ENCODE results near the gene CCL18. TPM values are rescaled to one million over a fixed set of nuclear protein-coding genes. Genes with fewer than 3 reads are reported as not detected.
"Not testable (repeated sequence)": the region's sequence is repeated elsewhere in the genome, so short reads cannot be mapped to it uniquely, and the experiment has no call there.

CCL18 gene
- total and polyA plus RNA-seq, 9 of the 15 experiments (the other 6 are each of a cell fraction or from before 2014, with no cell fraction given) = not detected

- ATAC-seq; H3K4me3 ChIP-seq; DNase-seq (ENCODE audit: extremely low read depth in 1 of 4, low spot score in 3 of 4); H3K9me1 ChIP-seq (ENCODE audit: control insufficient read depth, insufficient read depth, low read length); in situ Hi-C loops (cut with MboI); H3K9me3 ChIP-seq (replicated peaks; ENCODE audit: control insufficient read depth, insufficient read depth, low read depth, low read length); intact Hi-C loops (cut with micrococcal nuclease); BruUV-seq (replicated peaks); H3K27me3 ChIP-seq (ENCODE audit: control insufficient read depth in 2 of 2, insufficient read depth in 2 of 2, low read length in 2 of 2); H3K36me3 ChIP-seq (ENCODE audit: control insufficient read depth, insufficient read depth, low read length); H3K4me2 ChIP-seq (ENCODE audit: insufficient read depth, low read length); CTCF ChIA-PET (ENCODE audit: low intra/inter-chr PET ratio); POLR2A ChIA-PET; H3K9ac ChIP-seq (ENCODE audit: insufficient read depth in 1 of 2, low read depth in 2 of 2, low read length in 2 of 2); H3K4me1 ChIP-seq (replicated peaks in 1 of 2; ENCODE audit: control insufficient read depth in 2 of 2, insufficient read depth in 2 of 2, low read length in 2 of 2); H3K79me2 ChIP-seq (ENCODE audit: control insufficient read depth, insufficient read depth, low read length); H2AFZ ChIP-seq (ENCODE audit: low read depth, low read length); H4K20me1 ChIP-seq (replicated peaks; ENCODE audit: control insufficient read depth, insufficient read depth, low read length); H3K27ac ChIP-seq (ENCODE audit: extremely low read depth, low read depth, low read length); FAIRE-seq: not testable (repeated sequence)
- WGBS (ENCODE audit: insufficient coverage, low coverage, missing lambda C conversion rate) = 3% methylated on average over 5 of the region's 5 CpGs
- TF ChIP-seq CEBPB (tag; IDR thresholded peaks at IDR 0.05) = 0 out of 2 replicates have a peak, but pooled peaks have one; percentile 28
Measured at GRCh38 chr17:36108265-36108664, 44.2 kb downstream of the CCL18 start.

- Histone ChIP-seq H3K36me3 (ENCODE audit: control insufficient read depth, insufficient read depth, low read length) (no peaks in the 10 kb centered on the region), H2AFZ (ENCODE audit: low read depth, low read length) (no peak overlapping the region), H3K79me2 (ENCODE audit: control insufficient read depth, insufficient read depth, low read length) (no peaks in the 10 kb centered on the region), H4K20me1 (replicated peaks; ENCODE audit: control insufficient read depth, insufficient read depth, low read length) (no peaks in the 10 kb centered on the region), H3K27me3 (ENCODE audit: control insufficient read depth in 2 of 2, insufficient read depth in 2 of 2, low read length in 2 of 2) (no peaks in the 10 kb centered on the region), H3K9ac (ENCODE audit: insufficient read depth in 1 of 2, low read depth in 2 of 2, low read length in 2 of 2) (no peak overlapping the region), H3K4me2 (ENCODE audit: insufficient read depth, low read length) (no peak overlapping the region), H3K4me1 (replicated peaks in 1 of 2; ENCODE audit: control insufficient read depth in 2 of 2, insufficient read depth in 2 of 2, low read length in 2 of 2) (no peaks in the 10 kb centered on the region), H3K9me1 (ENCODE audit: control insufficient read depth, insufficient read depth, low read length) (no peaks in the 10 kb centered on the region), H3K27ac (ENCODE audit: extremely low read depth, low read depth, low read length) (no peak overlapping the region), H3K9me3 (replicated peaks; ENCODE audit: control insufficient read depth, insufficient read depth, low read depth, low read length) (no peaks in the 10 kb centered on the region), H3K4me3 (no peak overlapping the region)
- intact Hi-C loops (cut with micrococcal nuclease) (no loop called here), in situ Hi-C loops (cut with MboI) (no loop called here)
- no TSS peak for BruUV-seq (replicated peaks)
- FAIRE-seq = no peak
- TF ChIP-seq RFX1 (IDR thresholded peaks at IDR 0.05) (peak; percentile 56), GTF2B (IDR thresholded peaks at IDR 0.05; ENCODE audit: extremely low read depth, insufficient read length) (no peak), ZNF253 (CRISPR knock-in tag; conservative IDR thresholded peaks at IDR 0.05) (no peak), STAT5A (IDR thresholded peaks at IDR 0.05; ENCODE audit: borderline replicate concordance, low read length) (peak; percentile 20; the same call in 1 of the 2 replicates)
- no peak for ATAC-seq
- DNase-seq (ENCODE audit: extremely low read depth in 1 of 4, low spot score in 3 of 4) = no peak
- ChIA-PET CTCF (ENCODE audit: low intra/inter-chr PET ratio) (no interaction called here), POLR2A (interaction anchor here (1.5 kb wide), 2 partner anchors 8 kb away, joined by 3 to 5 read pairs; no protein-coding TSS in a partner anchor)
- WGBS (ENCODE audit: insufficient coverage, low coverage, missing lambda C conversion rate) = 1% methylated on average over 4 of the region's 4 CpGs
Measured at GRCh38 chr17:36111068-36111490, 47.0 kb downstream of the CCL18 start.
